ENCODE results near the gene KCNT1. TPM values are rescaled to one million over a fixed set of nuclear protein-coding genes. Genes with fewer than 3 reads are reported as not detected.

Gene KCNT1
- not detected in 2 replicates for total RNA-seq

GRCh38 chr9:135701959-135702721 is at the start of gene KCNT1:
TSS of gene KCNT1 (plus strand) at chr9:135702185. CDS start at chr9:135702259, 74 bp downstream.

DNA sequence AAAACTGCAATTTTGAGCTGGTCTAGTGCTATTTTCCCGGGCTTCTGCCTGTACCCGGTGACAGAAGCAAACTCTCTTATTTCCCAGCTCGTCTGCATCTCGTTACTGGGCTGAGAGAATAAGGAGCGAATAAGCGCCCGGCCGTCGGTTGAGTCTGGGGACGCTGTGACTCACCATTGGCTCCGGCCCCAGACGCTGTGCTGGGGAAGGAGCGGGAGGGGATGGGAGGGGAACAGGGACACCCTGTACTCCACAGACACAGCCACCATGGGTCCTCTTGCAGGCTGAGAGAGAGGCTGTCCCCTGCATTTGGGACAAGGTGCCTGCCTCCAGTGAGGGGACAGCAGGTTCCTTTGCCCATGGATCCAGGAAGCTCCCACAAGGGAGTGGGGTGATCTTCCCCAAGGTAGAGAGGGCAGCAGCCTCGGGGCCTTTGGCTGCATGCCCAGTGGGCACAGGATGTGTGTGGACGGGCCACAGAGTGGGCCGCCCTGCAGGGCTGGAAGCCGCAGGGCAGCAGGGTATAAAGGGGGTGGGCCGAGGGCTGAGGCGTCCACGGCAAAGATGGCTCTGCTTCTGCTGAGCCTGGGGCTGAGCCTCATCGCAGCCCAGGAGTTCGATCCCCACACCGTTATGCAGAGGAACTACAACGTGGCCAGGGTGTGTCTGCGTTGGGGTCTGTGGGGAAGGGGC is 39.1 kb upstream of the KCNT1 start, which contains the start of gene LCN9:
LCN9 (plus strand) TSS at position 552 of the 693 bp plus-strand sequence; CDS start at position 565, 13 bp downstream.

DNA sequence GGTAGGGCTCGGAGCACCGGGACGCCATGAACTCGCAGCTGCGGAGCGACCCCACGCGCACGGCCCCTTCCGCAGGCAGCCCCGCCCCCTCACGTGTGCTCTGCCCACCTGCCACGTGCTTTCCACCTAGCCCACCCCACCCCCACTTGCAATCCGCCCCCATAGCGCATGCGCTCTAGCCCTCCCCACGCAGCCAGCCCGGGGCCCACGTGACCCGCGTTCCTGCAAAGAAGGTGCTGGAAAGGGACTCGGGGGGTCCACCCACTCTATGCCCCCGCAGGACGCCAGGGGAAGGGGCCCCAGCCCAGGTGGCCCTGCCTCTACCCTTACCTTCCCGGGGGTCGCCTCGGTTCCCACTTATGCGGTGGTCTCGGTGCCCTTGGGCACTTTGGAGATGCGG is 2.5 kb upstream of the KCNT1 start, which contains the start of gene SOHLH1:
SOHLH1 (minus strand) TSS at position 42 of the 400 bp plus-strand sequence; CDS start at position 28, 14 bp downstream.

Other genes with a start within 250 kb of the KCNT1 start
- 5.0 and 6.1 TPM in 2 replicates for gene PPP1R26, start 222.4 kb upstream of the KCNT1 start, total RNA-seq
- gene MRPS2, start 201.5 kb upstream of the KCNT1 start, total RNA-seq: 53.8 and 66.0 TPM in 2 replicates
- not detected in 2 replicates for gene LCN1, start 180.7 kb upstream of the KCNT1 start, total RNA-seq
- gene OBP2A, start 156.1 kb upstream of the KCNT1 start, total RNA-seq: not detected in 2 replicates
- gene PAEP, start 140.4 kb upstream of the KCNT1 start, total RNA-seq: not detected in 2 replicates
- gene GLT6D1, start 62.6 kb upstream of the KCNT1 start, total RNA-seq: not detected in 2 replicates
- gene LCN9, start 38.9 kb upstream of the KCNT1 start, total RNA-seq: not detected in 2 replicates
- gene SOHLH1, start 2.7 kb upstream of the KCNT1 start, total RNA-seq: 0.34 TPM in 1 of 2 replicates, not detected in the other
- gene CAMSAP1, start 205.4 kb downstream of the KCNT1 start, total RNA-seq: 15.6 and 15.8 TPM in 2 replicates

Measured in mammary microvascular endothelial cell (primary cell).